Hematopoietic multipotent progenitor cell treated with erythropoietin and hydrocortisone succinate and interleukin-3 and kit ligand, for 6 days (in vitro differentiated cells): ENCODE measurements around the gene CYP27C1.
"Not testable (repeated sequence)": the region's sequence is repeated elsewhere in the genome, so short reads cannot be mapped to it uniquely, and the experiment has no call there.

Source experiments
- DNase-seq: peaks from one replicate; pipeline ENCODE4 v3.0.0-alpha.2; 2015

CYP27C1 gene

GRCh38 chr2:127169066-127169660 lies 50.9 kb downstream of the CYP27C1 start:
- DNase-seq: no peak

GRCh38 chr2:127166231-127166860 lies 53.8 kb downstream of the CYP27C1 start:
- DNase-seq: no peak

- DNase-seq: no peak
Observed at GRCh38 chr2:127165539-127165935, 54.6 kb downstream of the CYP27C1 start.

- DNase-seq: no peak
Observed at GRCh38 chr2:127164761-127165538, 55.1 kb downstream of the CYP27C1 start.

GRCh38 chr2:127163921-127164320 lies 56.2 kb downstream of the CYP27C1 start:
- no peak for DNase-seq

- not testable (repeated sequence) for DNase-seq
Observed at GRCh38 chr2:127163090-127163406, 57.1 kb downstream of the CYP27C1 start.

- DNase-seq: no peak
Observed at GRCh38 chr2:127162261-127163089, 57.6 kb downstream of the CYP27C1 start.

GRCh38 chr2:127161176-127162136 lies 58.6 kb downstream of the CYP27C1 start:
- DNase-seq: no peak

- no peak for DNase-seq
Observed at GRCh38 chr2:127160676-127161075, 59.4 kb downstream of the CYP27C1 start.

GRCh38 chr2:127159543-127159942 lies 60.6 kb downstream of the CYP27C1 start:
- no peak for DNase-seq

GRCh38 chr2:127158614-127159290 lies 61.3 kb downstream of the CYP27C1 start:
- peak; percentile 15 for DNase-seq

GRCh38 chr2:127157651-127158485 lies 62.2 kb downstream of the CYP27C1 start:
- DNase-seq: peak; percentile 16

GRCh38 chr2:127157114-127157513 lies 63.0 kb downstream of the CYP27C1 start:
- DNase-seq: no peak

- DNase-seq: no peak
Observed at GRCh38 chr2:127155947-127156346, 64.2 kb downstream of the CYP27C1 start.

GRCh38 chr2:127155028-127155581 lies 65.0 kb downstream of the CYP27C1 start:
- DNase-seq: no peak

GRCh38 chr2:127154396-127154795 lies 65.7 kb downstream of the CYP27C1 start:
- DNase-seq: no peak

- DNase-seq: no peak
Observed at GRCh38 chr2:127153691-127154158, 66.4 kb downstream of the CYP27C1 start.

- no peak for DNase-seq
Observed at GRCh38 chr2:127150996-127151395, 69.1 kb downstream of the CYP27C1 start.

- DNase-seq: no peak
Observed at GRCh38 chr2:127149384-127149783, 70.7 kb downstream of the CYP27C1 start.
